NCI-H2171 (cell line): ENCODE data around the gene ADH5.
"Not testable (repeated sequence)": the region's sequence is repeated elsewhere in the genome, so short reads cannot be mapped to it uniquely, and the experiment has no call there.

Source experiments
- DNase-seq: peaks from one replicate; lab custom pipeline; 2025; lab: John Stamatoyannopoulos, UW

Gene ADH5

GRCh38 chr4:99029018-99029735 is 59.4 kb downstream of the ADH5 start:
- DNase-seq = no peak

GRCh38 chr4:99028187-99028586 is 60.4 kb downstream of the ADH5 start:
- no peak for DNase-seq

- no peak for DNase-seq
Measured at GRCh38 chr4:99027304-99027703, 61.3 kb downstream of the ADH5 start.

GRCh38 chr4:99025506-99025905 is 63.1 kb downstream of the ADH5 start:
- DNase-seq = no peak

- no peak for DNase-seq
Measured at GRCh38 chr4:99024481-99025275, 63.9 kb downstream of the ADH5 start.

GRCh38 chr4:99023800-99024251 is 64.8 kb downstream of the ADH5 start:
- DNase-seq = not testable (repeated sequence)

- no peak for DNase-seq
Measured at GRCh38 chr4:99022566-99022965, 66.0 kb downstream of the ADH5 start.

- DNase-seq = no peak
Measured at GRCh38 chr4:99021386-99021785, 67.2 kb downstream of the ADH5 start.
